Ovary (tissue), 10 donors: Measurements from ENCODE around the gene TMEM202. TPM values are rescaled to one million over a fixed set of nuclear protein-coding genes. Genes with fewer than 3 reads are reported as not detected.

Source experiments
- DNase-seq, 5 donors: peaks; one replicate each; pipeline ENCODE4 v3.0.0-alpha.2; 2019 to 2020
- H3K27ac ChIP-seq, 2 donors: fragments of 200-600 bp; one replicate each; pipeline versions ENCODE4 v1.5.1 to v1.8.0; 2019 to 2022
- H3K27me3 ChIP-seq: fragments of 200-600 bp; one replicate; pipeline ENCODE4 v1.8.0; 2022
- H3K36me3 ChIP-seq: fragments of 200-600 bp; sonication (generic); one replicate; pipeline ENCODE4 v1.5.1; 2019
- H3K4me1 ChIP-seq: one replicate; pipeline ENCODE4 v1.8.1; 2013; ENCODE audit warnings: mild to moderate bottlenecking, moderate library complexity; ENCODE audit not compliant: insufficient read depth
- H3K4me3 ChIP-seq: fragments of 200-600 bp; sonication (generic); one replicate; pipeline ENCODE4 v1.5.1; 2017
- H3K9me3 ChIP-seq, 2 donors: fragments of 200-600 bp in 1 of 2; sonication (generic) in 1 of 2; one replicate each; pipeline versions ENCODE4 v1.5.1 to v1.8.1; 2013 to 2019; ENCODE audit warnings: mild to moderate bottlenecking in 1 of 2, moderate library complexity in 1 of 2
- EP300 ChIP-seq: sonication (generic); formaldehyde crosslinking; IDR thresholded peaks from one replicate; pipeline ENCODE4 v1.6.1; 2017; ENCODE audit warnings: antibody characterized with exemption
- POLR2A ChIP-seq: fragments of 450-650 bp; IDR thresholded peaks from one replicate; pipeline ENCODE4 v1.6.1; 2017; ENCODE audit warnings: antibody characterized with exemption, mild to moderate bottlenecking, moderate library complexity
- WGBS, 3 donors: extraction: QIAGEN DNeasy Blood & Tissue Kit in 1 of 3; methylation state at CpG; one replicate each; pipeline versions ENCODE4 v1.1.5 to v1.1.7; 2013 to 2017; 5-methylcytosine and 5-hydroxymethylcytosine counted together
- intact Hi-C, 4 donors: fragments of 100-400 bp; cut with DNase I; formaldehyde crosslinking; loops; one replicate each; pipeline versions ENCODE4 v1.11.0 to v1.15.1; 2022 to 2023
- long read RNA-seq, 3 donors: library from polyadenylated mRNA in 2 of 3; unstranded in 2 of 3; transcript quantifications; one replicate each; pipeline ENCODE4 v2.0.0 and lab custom pipeline, GENCODE V29; 2021 to 2026
- polyA plus RNA-seq, 2 donors: library from polyadenylated mRNA; stranded (reverse); fragments of 200-250 nt in 1 of 2; fragments of 350-450 nt in 1 of 2; fragmentation: Illumina TruSeq in 1 of 2; extraction: RNeasy Lipid Tissue Mini Kit (QIAGEN cat#74804) in 1 of 2; gene quantifications; one replicate each; pipeline ENCODE4 v1.2.3, GENCODE V29; 2013 to 2014
- total RNA-seq, 7 donors: library from RNA; depleted of rRNA in 2 of 7; stranded (reverse); fragments of >200 nt in 2 of 7; fragmentation: NEBNext Ultra II Directional in 3 of 7; extraction: Animal tissue kit (Norgen Biotek cat#: 25700) in 3 of 7; gene quantifications; one replicate each; pipeline versions ENCODE4 v1.1.0 to v1.2.4, GENCODE V29; 2016 to 2023
- TF ChIP-seq, protein P1 (sequence below), 3 donors: fragments of 450-650 bp in 2 of 3; fragments of 200-600 bp in 1 of 3; IDR thresholded peaks; one replicate each; pipeline versions ENCODE4 v1.5.1 to v1.8.0; 2016 to 2022; ENCODE audit warnings: antibody characterized with exemption in 3 of 3, mild to moderate bottlenecking in 1 of 3
- donor health status: DM: no; HTN: no; CAD: no; lungs with moderate emphysema.
- donor health status: DM: no; HTN: no; CAD: no.
- donor health status: Bipolar disorder and iron deficiency.
- donor health status: DM: yes; HTN: yes; CAD: no.
- donor health status: DM: no; HTN: no; CAD: no.
- donor health status: DM: yes; HTN: yes; CAD: no.

Gene TMEM202
- total RNA-seq, result not detected
- polyA plus RNA-seq, result not detected
- long read RNA-seq, donor 1, result 0 reads
- long read RNA-seq, donor 2, result 0 reads
- long read RNA-seq, donor 3, result 0 reads

- no peaks in the 10 kb centered on the region for H3K9me3 ChIP-seq
- no peak within 1 kb of the TSS for H3K27ac ChIP-seq
- no peaks in the 10 kb centered on the region for H3K36me3 ChIP-seq
- DNase-seq, result no peak
- no peaks in the 10 kb centered on the region for H3K27me3 ChIP-seq
- H3K4me3 ChIP-seq, result no peak within 1 kb of the TSS
- intact Hi-C loops, result no loop called here
- TF ChIP-seq POLR2A, result no peak
- TF ChIP-seq EP300, result no peak
- TF ChIP-seq, protein P1, sequence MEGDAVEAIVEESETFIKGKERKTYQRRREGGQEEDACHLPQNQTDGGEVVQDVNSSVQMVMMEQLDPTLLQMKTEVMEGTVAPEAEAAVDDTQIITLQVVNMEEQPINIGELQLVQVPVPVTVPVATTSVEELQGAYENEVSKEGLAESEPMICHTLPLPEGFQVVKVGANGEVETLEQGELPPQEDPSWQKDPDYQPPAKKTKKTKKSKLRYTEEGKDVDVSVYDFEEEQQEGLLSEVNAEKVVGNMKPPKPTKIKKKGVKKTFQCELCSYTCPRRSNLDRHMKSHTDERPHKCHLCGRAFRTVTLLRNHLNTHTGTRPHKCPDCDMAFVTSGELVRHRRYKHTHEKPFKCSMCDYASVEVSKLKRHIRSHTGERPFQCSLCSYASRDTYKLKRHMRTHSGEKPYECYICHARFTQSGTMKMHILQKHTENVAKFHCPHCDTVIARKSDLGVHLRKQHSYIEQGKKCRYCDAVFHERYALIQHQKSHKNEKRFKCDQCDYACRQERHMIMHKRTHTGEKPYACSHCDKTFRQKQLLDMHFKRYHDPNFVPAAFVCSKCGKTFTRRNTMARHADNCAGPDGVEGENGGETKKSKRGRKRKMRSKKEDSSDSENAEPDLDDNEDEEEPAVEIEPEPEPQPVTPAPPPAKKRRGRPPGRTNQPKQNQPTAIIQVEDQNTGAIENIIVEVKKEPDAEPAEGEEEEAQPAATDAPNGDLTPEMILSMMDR (IDR thresholded peaks at IDR 0.05), result no peak
- no peaks in the 10 kb centered on the region for H3K4me1 ChIP-seq
- 39 to 52% (median 50%) methylated on average over 4 of the region's 4 CpGs for WGBS, 3 donors
These were observed at the start of gene TMEM202 for GRCh38 chr15:72397796-72398588. Gene TMEM202, plus strand, starts transcription at chr15:72398305. Its CDS starts 22 bp downstream, at chr15:72398327.

DNA sequence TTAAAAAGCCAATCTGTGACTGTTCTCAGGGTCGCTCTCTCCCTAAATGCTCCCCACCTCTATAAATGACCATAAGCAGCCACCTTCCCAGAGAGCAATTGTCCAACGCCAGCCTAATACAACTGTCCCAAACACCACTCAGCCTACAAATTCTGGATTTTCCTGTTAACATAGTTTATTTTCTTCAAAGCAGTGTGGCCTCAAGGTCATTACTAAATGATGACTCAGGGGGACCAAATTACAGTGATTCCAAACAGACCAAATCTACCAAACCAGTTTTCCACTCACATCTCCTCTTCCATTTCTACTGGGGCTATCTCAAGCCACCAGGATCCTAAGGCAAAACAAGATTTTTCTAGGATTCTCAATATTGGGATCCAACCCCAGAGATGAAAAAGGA, 44.8 kb upstream of the TMEM202 start:
- WGBS, 3 donors, result 82 to 94% (median 93%) methylated on average over 2 of the region's 2 CpGs
- intact Hi-C loops, result loop anchor here in 1 of 4 donors (10.0 kb wide), 1 partner anchor 138 kb away; no protein-coding TSS in a partner anchor
- TF ChIP-seq POLR2A (no peak), EP300 (no peak)
- TF ChIP-seq, protein P1 (IDR thresholded peaks at IDR 0.05), result no peak
- Histone ChIP-seq H3K36me3 (no peaks in the 10 kb centered on the region), H3K4me3 (no peak overlapping the region), H3K27me3 (no peaks in the 10 kb centered on the region), H3K9me3 (no peaks in the 10 kb centered on the region), H3K4me1 (no peaks in the 10 kb centered on the region), H3K27ac (no peak overlapping the region)
- no peak for DNase-seq

DNA sequence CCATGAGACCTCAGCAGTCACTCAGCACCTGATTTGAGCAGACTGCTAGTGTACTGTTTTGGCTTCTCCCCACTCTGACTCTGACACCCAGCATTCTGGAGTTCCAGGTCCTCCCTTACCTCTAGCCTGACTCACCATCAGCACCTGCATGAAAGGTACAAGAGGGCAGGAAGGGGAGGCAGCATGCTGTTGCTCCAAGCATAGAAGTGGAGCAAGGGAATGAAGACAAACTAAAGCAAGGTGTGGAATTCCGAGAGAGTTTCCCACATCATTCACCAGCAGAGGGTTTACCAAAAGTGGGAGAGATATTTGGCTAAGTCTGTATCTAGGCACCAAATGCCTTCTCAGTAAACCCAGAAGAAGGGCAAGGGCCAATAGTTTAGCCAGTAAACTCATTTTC, 43.6 kb upstream of the TMEM202 start:
- Histone ChIP-seq H3K27ac (no peak overlapping the region), H3K4me1 (peaks cover 4% of the 10 kb centered on the region), H3K9me3 (no peaks in the 10 kb centered on the region), H3K27me3 (no peaks in the 10 kb centered on the region), H3K4me3 (no peak overlapping the region), H3K36me3 (no peaks in the 10 kb centered on the region)
- DNase-seq, result no peak
- WGBS, 3 donors, result 83 to 94% (median 92%) methylated on average over 1 of the region's 1 CpG
- no peak for TF ChIP-seq POLR2A
- intact Hi-C loops, result loop anchor here in 1 of 4 donors (10.0 kb wide), 1 partner anchor 140 kb away; no protein-coding TSS in a partner anchor

DNA sequence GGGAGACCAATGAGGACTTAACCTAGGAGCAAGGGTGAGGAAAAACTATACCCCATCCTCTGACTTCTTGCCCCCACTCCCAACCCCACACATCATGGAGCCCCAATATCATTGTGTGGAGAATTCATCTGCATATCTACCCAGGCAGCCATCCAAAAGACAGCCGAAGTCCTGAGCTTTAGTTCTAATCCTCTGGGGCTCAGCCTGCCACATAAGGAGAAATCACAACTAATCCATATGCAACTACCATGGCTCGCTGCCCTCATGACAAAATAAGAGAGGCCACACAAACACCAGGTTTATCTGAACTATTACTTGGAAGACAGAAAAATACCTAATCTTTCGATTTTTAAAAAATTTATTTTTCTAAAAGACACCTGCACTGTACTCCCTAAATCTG, 40.0 kb upstream of the TMEM202 start:
- no peak for DNase-seq
- Histone ChIP-seq H3K4me1 (peaks cover 4% of the 10 kb centered on the region), H3K4me3 (no peak overlapping the region), H3K27me3 (no peaks in the 10 kb centered on the region), H3K9me3 (no peaks in the 10 kb centered on the region), H3K36me3 (no peaks in the 10 kb centered on the region), H3K27ac (no peak overlapping the region)
- no peak for TF ChIP-seq POLR2A
- no peak for TF ChIP-seq EP300
- TF ChIP-seq, protein P1 (IDR thresholded peaks at IDR 0.05), result no peak
- 87 to 89% (median 87%) methylated on average over 3 of the region's 3 CpGs for whole genome bisulfite sequencing, 3 donors
- intact Hi-C loops, result loop anchor here in 1 of 4 donors (10.0 kb wide), 1 partner anchor 143 kb away; no protein-coding TSS in a partner anchor
